Measurements from ENCODE around the gene HNF4A.

HNF4A gene

GRCh38 chr20:44412402-44413144 lies 57.1 kb downstream of the HNF4A start:
- no peak for TF ChIP-seq CTCF (IDR thresholded peaks at IDR 0.05; ENCODE audit: low read depth, low read length, missing control alignments)
- no peak for DNase-seq (ENCODE audit: low read depth)
- H3K4me3 ChIP-seq (ENCODE audit: low read depth, low read length) = no peak overlapping the region

- no peak for DNase-seq (ENCODE audit: low read depth)
- TF ChIP-seq CTCF (IDR thresholded peaks at IDR 0.05; ENCODE audit: low read depth, low read length, missing control alignments) = no peak
- no peak overlapping the region for H3K4me3 ChIP-seq (ENCODE audit: low read depth, low read length)
Observed at GRCh38 chr20:44413575-44414345, 58.3 kb downstream of the HNF4A start.

GRCh38 chr20:44414346-44414714 lies 58.8 kb downstream of the HNF4A start:
- no peak for DNase-seq (ENCODE audit: low read depth)
- TF ChIP-seq CTCF (IDR thresholded peaks at IDR 0.05; ENCODE audit: low read depth, low read length, missing control alignments) = no peak
- no peak overlapping the region for H3K4me3 ChIP-seq (ENCODE audit: low read depth, low read length)

- TF ChIP-seq CTCF (IDR thresholded peaks at IDR 0.05; ENCODE audit: low read depth, low read length, missing control alignments) = no peak
- H3K4me3 ChIP-seq (ENCODE audit: low read depth, low read length) = no peak overlapping the region
- DNase-seq (ENCODE audit: low read depth) = no peak
Observed at GRCh38 chr20:44414808-44415207, 59.3 kb downstream of the HNF4A start.

GRCh38 chr20:44415833-44416715 lies 60.6 kb downstream of the HNF4A start:
- no peak for TF ChIP-seq CTCF (IDR thresholded peaks at IDR 0.05; ENCODE audit: low read depth, low read length, missing control alignments)
- no peak overlapping the region for H3K4me3 ChIP-seq (ENCODE audit: low read depth, low read length)
- no peak for DNase-seq (ENCODE audit: low read depth)

GRCh38 chr20:44418069-44418905 lies 62.8 kb downstream of the HNF4A start:
- DNase-seq (ENCODE audit: low read depth) = no peak
- TF ChIP-seq CTCF (IDR thresholded peaks at IDR 0.05; ENCODE audit: low read depth, low read length, missing control alignments) = no peak
- no peak overlapping the region for H3K4me3 ChIP-seq (ENCODE audit: low read depth, low read length)
